ENCODE data around the gene SRSF1. TPM values are rescaled to one million over a fixed set of nuclear protein-coding genes. Genes with fewer than 3 reads are reported as not detected.

The SRSF1 gene
- total and polyA plus RNA-seq, 2 donors (not counting 1 experiment from before 2014, with no cell fraction given) = 191 to 307 TPM

DNA sequence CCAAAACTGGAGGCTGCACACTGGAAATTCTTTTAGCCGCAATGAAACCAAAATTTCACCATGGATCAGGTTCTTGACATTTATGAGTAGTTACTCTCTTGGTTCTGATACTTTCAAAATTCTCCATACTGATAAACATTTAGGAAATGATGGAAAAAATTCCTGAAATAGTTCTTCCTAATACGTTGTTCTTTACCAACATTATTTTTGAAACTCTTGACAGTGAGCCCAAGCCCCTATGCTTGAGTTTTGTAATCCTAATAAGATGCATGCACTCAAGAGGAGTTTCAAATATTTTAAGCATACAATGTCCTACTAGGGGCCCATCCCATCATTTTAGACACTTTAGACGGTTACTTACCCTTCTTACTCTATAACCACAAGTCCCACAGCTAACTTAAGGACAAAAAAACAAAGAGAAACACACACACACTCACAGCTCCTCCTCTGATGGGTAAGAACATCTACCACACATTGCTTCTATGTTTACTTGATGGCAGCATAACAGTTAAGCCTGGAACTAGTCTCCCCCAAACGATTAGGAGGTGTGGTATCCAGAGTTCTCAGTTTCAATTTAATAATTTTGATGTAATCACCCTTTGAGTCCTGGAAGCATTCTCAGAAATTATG is 22.7 kb downstream of the SRSF1 start:
- Histone ChIP-seq H3K9ac (ENCODE audit: insufficient read depth, low read length) (no peak overlapping the region), H3K27ac (ENCODE audit: insufficient read depth, low read length) (peak overlapping the region; percentile 65), H2AFZ (ENCODE audit: low read length) (no peak overlapping the region), H3K79me2 (ENCODE audit: control insufficient read depth, insufficient read depth, low read length) (peaks cover 73% of the 10 kb centered on the region), H4K20me1 (ENCODE audit: control insufficient read depth, extremely low read depth, insufficient read depth, low read length) (no peaks in the 10 kb centered on the region), H3K4me1 (ENCODE audit: control insufficient read depth, extremely low read depth, insufficient read depth, low read length) (peaks cover 37% of the 10 kb centered on the region), H3K9me3 (ENCODE audit: control insufficient read depth, insufficient read depth, low read depth, low read length) (no peaks in the 10 kb centered on the region), H3K36me3 (ENCODE audit: control insufficient read depth, insufficient read depth, low read length) (peaks cover 11% of the 10 kb centered on the region), H3K4me3 (replicated peaks in 1 of 4; ENCODE audit: control extremely low read depth in 1 of 4, insufficient read depth in 1 of 4, low read depth in 3 of 4, low read length in 4 of 4) (peak overlapping the region; percentile 28 to 82 (median 56)), H3K4me2 (ENCODE audit: extremely low read depth, insufficient read depth, low read length) (peak overlapping the region; percentile 95), H3K27me3 (ENCODE audit: control insufficient read depth, insufficient read depth, low read length) (no peaks in the 10 kb centered on the region)
- peak in 1 of 2 donors; percentile 25 for DNase-seq (ENCODE audit: low read depth in 2 of 2)
- no peak for TF ChIP-seq CTCF (conservative IDR thresholded peaks at IDR 0.05 in 1 of 2, IDR thresholded peaks at IDR 0.05 in 1 of 2; ENCODE audit: low read depth in 1 of 2, low read length in 2 of 2)
- TF ChIP-seq EZH2 (IDR thresholded peaks at IDR 0.05; ENCODE audit: low read length, missing control alignments) = no peak

GRCh38 chr17:57983446-57983845 is 23.6 kb downstream of the SRSF1 start:
- H3K79me2 ChIP-seq (ENCODE audit: control insufficient read depth, insufficient read depth, low read length) = peaks cover 73% of the 10 kb centered on the region
- peaks cover 31% of the 10 kb centered on the region for H3K4me1 ChIP-seq (ENCODE audit: control insufficient read depth, extremely low read depth, insufficient read depth, low read length)
- no peaks in the 10 kb centered on the region for H3K9me3 ChIP-seq (ENCODE audit: control insufficient read depth, insufficient read depth, low read depth, low read length)
- H3K27ac ChIP-seq (ENCODE audit: insufficient read depth, low read length) = no peak overlapping the region
- DNase-seq (ENCODE audit: low read depth in 2 of 2) = peak in 1 of 2 donors; percentile 37
- no peak overlapping the region for H3K9ac ChIP-seq (ENCODE audit: insufficient read depth, low read length)
- no peak overlapping the region for H2AFZ ChIP-seq (ENCODE audit: low read length)
- TF ChIP-seq CTCF (conservative IDR thresholded peaks at IDR 0.05 in 1 of 2, IDR thresholded peaks at IDR 0.05 in 1 of 2; ENCODE audit: low read depth in 1 of 2, low read length in 2 of 2) (no peak), EZH2 (IDR thresholded peaks at IDR 0.05; ENCODE audit: low read length, missing control alignments) (no peak)
- H3K4me2 ChIP-seq (ENCODE audit: extremely low read depth, insufficient read depth, low read length) = peak overlapping the region; percentile 95
- no peak overlapping the region for H3K4me3 ChIP-seq (replicated peaks in 1 of 4; ENCODE audit: control extremely low read depth in 1 of 4, insufficient read depth in 1 of 4, low read depth in 3 of 4, low read length in 4 of 4)
- peaks cover 11% of the 10 kb centered on the region for H3K36me3 ChIP-seq (ENCODE audit: control insufficient read depth, insufficient read depth, low read length)
- no peaks in the 10 kb centered on the region for H4K20me1 ChIP-seq (ENCODE audit: control insufficient read depth, extremely low read depth, insufficient read depth, low read length)
- no peaks in the 10 kb centered on the region for H3K27me3 ChIP-seq (ENCODE audit: control insufficient read depth, insufficient read depth, low read length)

- no peak for DNase-seq (ENCODE audit: low read depth in 2 of 2)
- H3K4me3 ChIP-seq (replicated peaks in 1 of 4; ENCODE audit: control extremely low read depth in 1 of 4, insufficient read depth in 1 of 4, low read depth in 3 of 4, low read length in 4 of 4) = no peak overlapping the region
- no peak overlapping the region for H2AFZ ChIP-seq (ENCODE audit: low read length)
- peak overlapping the region; percentile 48 for H3K4me2 ChIP-seq (ENCODE audit: extremely low read depth, insufficient read depth, low read length)
- peaks cover 73% of the 10 kb centered on the region for H3K79me2 ChIP-seq (ENCODE audit: control insufficient read depth, insufficient read depth, low read length)
- H3K4me1 ChIP-seq (ENCODE audit: control insufficient read depth, extremely low read depth, insufficient read depth, low read length) = peaks cover 31% of the 10 kb centered on the region
- peaks cover 11% of the 10 kb centered on the region for H3K36me3 ChIP-seq (ENCODE audit: control insufficient read depth, insufficient read depth, low read length)
- H3K9ac ChIP-seq (ENCODE audit: insufficient read depth, low read length) = no peak overlapping the region
- no peaks in the 10 kb centered on the region for H4K20me1 ChIP-seq (ENCODE audit: control insufficient read depth, extremely low read depth, insufficient read depth, low read length)
- H3K27ac ChIP-seq (ENCODE audit: insufficient read depth, low read length) = no peak overlapping the region
- H3K27me3 ChIP-seq (ENCODE audit: control insufficient read depth, insufficient read depth, low read length) = no peaks in the 10 kb centered on the region
- TF ChIP-seq EZH2 (IDR thresholded peaks at IDR 0.05; ENCODE audit: low read length, missing control alignments) (no peak), CTCF (conservative IDR thresholded peaks at IDR 0.05 in 1 of 2, IDR thresholded peaks at IDR 0.05 in 1 of 2; ENCODE audit: low read depth in 1 of 2, low read length in 2 of 2) (no peak)
- H3K9me3 ChIP-seq (ENCODE audit: control insufficient read depth, insufficient read depth, low read depth, low read length) = no peaks in the 10 kb centered on the region
These were observed 24.4 kb downstream of the SRSF1 start for GRCh38 chr17:57982452-57983170.

Measured in fibroblast of lung (primary cell).